Measurements from ENCODE around the gene HTR2B. TPM values are rescaled to one million over a fixed set of nuclear protein-coding genes. Genes with fewer than 3 reads are reported as not detected.
A peak's percentile ranks its signal among the peaks of the same experiment; 100 is the strongest.

Gene HTR2B
- polyA plus RNA-seq, 1 experiment: 1.2 TPM

DNA sequence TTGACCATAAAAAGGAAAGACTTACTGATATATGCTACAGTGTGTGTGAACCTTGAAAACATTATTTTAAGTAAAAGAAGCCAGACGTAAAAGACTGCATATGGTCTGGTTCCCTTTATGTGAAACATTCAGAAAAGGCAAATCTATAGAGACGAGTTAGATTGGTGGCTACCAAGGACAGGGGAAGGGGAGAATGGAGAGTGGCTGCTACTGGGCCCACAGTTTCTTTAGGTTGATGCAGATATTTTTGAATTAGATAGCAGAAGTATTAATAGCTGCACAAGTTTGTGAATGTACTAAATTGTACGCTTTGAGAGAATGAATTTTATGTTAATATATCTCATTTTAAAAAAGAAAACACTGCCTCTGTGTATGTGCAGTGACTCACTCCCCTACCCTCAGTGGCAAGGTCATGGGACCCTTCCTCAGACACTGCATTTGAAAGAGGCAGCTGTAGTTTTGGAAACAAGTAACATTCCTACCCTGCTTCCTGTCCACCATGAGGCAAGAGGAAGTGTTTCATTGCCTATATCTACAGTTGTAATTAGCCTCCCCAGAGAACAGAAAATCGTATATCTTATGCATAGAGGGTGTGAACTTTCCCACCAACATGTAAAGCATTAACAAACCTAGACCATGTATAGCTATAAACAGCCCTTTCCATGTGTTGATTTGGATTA, 43.8 kb upstream of the HTR2B start:
- TF ChIP-seq, protein P1, sequence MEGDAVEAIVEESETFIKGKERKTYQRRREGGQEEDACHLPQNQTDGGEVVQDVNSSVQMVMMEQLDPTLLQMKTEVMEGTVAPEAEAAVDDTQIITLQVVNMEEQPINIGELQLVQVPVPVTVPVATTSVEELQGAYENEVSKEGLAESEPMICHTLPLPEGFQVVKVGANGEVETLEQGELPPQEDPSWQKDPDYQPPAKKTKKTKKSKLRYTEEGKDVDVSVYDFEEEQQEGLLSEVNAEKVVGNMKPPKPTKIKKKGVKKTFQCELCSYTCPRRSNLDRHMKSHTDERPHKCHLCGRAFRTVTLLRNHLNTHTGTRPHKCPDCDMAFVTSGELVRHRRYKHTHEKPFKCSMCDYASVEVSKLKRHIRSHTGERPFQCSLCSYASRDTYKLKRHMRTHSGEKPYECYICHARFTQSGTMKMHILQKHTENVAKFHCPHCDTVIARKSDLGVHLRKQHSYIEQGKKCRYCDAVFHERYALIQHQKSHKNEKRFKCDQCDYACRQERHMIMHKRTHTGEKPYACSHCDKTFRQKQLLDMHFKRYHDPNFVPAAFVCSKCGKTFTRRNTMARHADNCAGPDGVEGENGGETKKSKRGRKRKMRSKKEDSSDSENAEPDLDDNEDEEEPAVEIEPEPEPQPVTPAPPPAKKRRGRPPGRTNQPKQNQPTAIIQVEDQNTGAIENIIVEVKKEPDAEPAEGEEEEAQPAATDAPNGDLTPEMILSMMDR (IDR thresholded peaks at IDR 0.05; ENCODE audit: low read depth, low read length): no peak
- Histone ChIP-seq H3K4me3 (ENCODE audit: low read depth, low read length) (no peak overlapping the region), H3K27ac (ENCODE audit: low read depth, low read length) (no peak overlapping the region), H3K27me3 (ENCODE audit: control insufficient read depth, insufficient read depth, low read length) (no peaks in the 10 kb centered on the region), H3K9me3 (ENCODE audit: control insufficient read depth, insufficient read depth, low read length) (no peaks in the 10 kb centered on the region)
- ChIA-PET CTCF (no interaction called here), POLR2A (interaction anchor here (1.0 kb wide), 1 partner anchor 13 kb away, joined by 3 read pairs; no protein-coding TSS in a partner anchor)
- no peak for DNase-seq (ENCODE audit: low read depth, low spot score)

DNA sequence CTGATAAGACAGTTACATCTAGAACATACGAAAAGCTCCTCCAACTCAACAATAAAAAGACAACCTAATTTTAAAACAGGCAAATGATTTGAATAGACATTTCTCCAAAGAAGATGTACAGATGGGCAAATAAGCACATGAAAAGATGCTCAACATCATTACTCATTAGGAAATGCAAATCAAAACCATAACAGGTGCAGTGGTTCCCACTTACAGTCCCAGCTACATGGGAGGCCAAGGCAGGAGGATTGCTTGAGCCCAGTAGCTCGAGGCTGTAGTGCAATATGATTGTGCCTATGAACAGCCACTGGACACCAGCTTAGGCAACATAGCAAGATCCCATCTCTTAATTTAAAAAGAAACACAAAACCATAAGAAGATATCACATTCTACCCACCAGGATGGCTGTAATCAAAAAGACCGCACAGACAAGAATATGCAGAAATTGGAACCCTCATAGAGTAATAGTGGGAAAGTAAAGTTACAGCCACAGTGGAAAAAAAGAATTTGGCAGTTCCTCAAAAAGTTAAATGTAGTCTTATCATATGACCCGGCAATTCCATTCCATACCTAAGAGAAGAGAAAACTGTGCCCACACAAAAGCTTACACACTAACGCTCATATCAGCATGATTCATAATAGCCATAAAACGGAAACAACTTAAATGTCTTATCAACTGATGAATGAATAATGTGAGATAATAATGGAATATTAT, 43.1 kb upstream of the HTR2B start:
- H3K27ac ChIP-seq (ENCODE audit: low read depth, low read length): no peak overlapping the region
- no peaks in the 10 kb centered on the region for H3K9me3 ChIP-seq (ENCODE audit: control insufficient read depth, insufficient read depth, low read length)
- ChIA-PET CTCF (interaction anchor here (0.8 to 1.3 kb wide), 2 partner anchors 25 to 129 kb away, joined by 3 read pairs; no protein-coding TSS in a partner anchor), POLR2A (interaction anchor here (1.0 kb wide), 1 partner anchor 13 kb away, joined by 3 read pairs; no protein-coding TSS in a partner anchor)
- TF ChIP-seq, protein P1 (IDR thresholded peaks at IDR 0.05; ENCODE audit: low read depth, low read length): no peak
- H3K27me3 ChIP-seq (ENCODE audit: control insufficient read depth, insufficient read depth, low read length): no peaks in the 10 kb centered on the region
- no peak for DNase-seq (ENCODE audit: low read depth, low spot score)
- no peak overlapping the region for H3K4me3 ChIP-seq (ENCODE audit: low read depth, low read length)

DNA sequence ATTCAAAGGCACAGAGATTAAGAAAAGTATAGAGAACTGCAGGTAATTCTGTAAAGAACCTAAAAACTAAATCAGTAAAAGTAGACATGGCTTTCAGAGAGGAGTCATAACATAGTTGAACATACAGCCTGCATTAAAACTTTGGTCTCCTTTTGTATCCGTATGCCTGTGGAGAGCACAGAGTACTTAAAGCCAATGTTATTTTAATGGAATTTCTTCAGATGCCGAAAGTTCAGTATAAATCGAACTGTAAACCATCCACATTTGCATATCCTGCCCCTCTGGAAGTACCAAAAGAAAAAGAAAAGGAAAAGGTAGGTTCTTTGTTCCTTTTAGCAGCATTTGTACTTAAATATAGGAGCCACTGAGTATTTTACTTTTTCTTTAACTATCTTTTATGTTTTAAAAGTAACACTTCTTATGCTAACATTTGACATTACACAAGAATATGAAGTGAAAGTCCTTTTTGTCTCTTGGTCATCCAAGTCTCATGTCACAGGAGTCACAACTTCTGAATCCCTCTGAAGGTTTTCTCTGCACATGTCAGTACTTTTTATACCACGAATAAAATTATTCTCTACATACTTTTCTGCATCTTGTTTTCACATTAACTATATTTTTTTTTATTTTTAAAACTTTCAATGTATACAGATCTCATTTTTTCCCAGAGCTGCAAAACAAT, 38.7 kb upstream of the HTR2B start:
- DNase-seq (ENCODE audit: low read depth, low spot score): no peak
- POLR2A ChIA-PET: interaction anchor here (0.6 to 1.1 kb wide), 2 partner anchors 31 to 67 kb away, joined by 3 to 4 read pairs; no protein-coding TSS in a partner anchor
- no peaks in the 10 kb centered on the region for H3K27me3 ChIP-seq (ENCODE audit: control insufficient read depth, insufficient read depth, low read length)
- H3K4me3 ChIP-seq (ENCODE audit: low read depth, low read length): no peak overlapping the region
- no peak overlapping the region for H3K27ac ChIP-seq (ENCODE audit: low read depth, low read length)
- no peaks in the 10 kb centered on the region for H3K9me3 ChIP-seq (ENCODE audit: control insufficient read depth, insufficient read depth, low read length)
- TF ChIP-seq, protein P1 (IDR thresholded peaks at IDR 0.05; ENCODE audit: low read depth, low read length): no peak
- CTCF ChIA-PET: interaction anchor here (2.1 kb wide), 1 partner anchor 59 kb away, joined by 10 read pairs; no protein-coding TSS in a partner anchor

DNA sequence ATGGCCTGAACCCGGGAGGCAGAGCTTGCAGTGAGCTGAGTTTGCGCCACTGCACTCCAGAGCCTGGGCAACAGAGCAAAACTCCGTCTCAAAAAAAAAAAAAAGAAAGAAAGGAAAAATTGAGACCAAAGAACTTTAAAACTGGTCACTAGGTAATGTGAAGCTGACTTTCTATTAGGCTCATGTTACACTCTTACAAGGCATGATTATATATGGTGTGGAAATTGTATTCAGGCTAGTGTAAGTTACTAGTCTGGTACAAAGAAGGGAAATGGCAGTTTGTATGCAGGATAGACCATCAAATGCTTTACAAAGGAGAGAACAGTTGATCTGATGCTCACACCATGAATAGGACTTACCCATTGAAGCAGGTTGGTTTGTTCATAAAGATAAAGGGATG, 38.2 kb upstream of the HTR2B start:
- Histone ChIP-seq H3K9me3 (ENCODE audit: control insufficient read depth, insufficient read depth, low read length) (no peaks in the 10 kb centered on the region), H3K27me3 (ENCODE audit: control insufficient read depth, insufficient read depth, low read length) (no peaks in the 10 kb centered on the region), H3K27ac (ENCODE audit: low read depth, low read length) (peak overlapping the region; percentile 92), H3K4me3 (ENCODE audit: low read depth, low read length) (no peak overlapping the region)
- ChIA-PET CTCF (interaction anchor here (1.3 to 2.1 kb wide), 2 partner anchors 29 to 59 kb away, joined by 4 to 10 read pairs; no protein-coding TSS in a partner anchor), POLR2A (interaction anchor here (0.6 to 1.1 kb wide), 3 partner anchors 9 to 67 kb away, joined by 3 to 5 read pairs (median 4); no protein-coding TSS in a partner anchor)
- DNase-seq (ENCODE audit: low read depth, low spot score): no peak
- TF ChIP-seq, protein P1 (IDR thresholded peaks at IDR 0.05; ENCODE audit: low read depth, low read length): no peak
